Mammary epithelial cell (primary cell): Measurements from ENCODE around the gene HMG20B.

Experiments
- CTCF ChIP-seq, 2 donors: IDR thresholded peaks in 1 of 2; conservative IDR thresholded peaks in 1 of 2; 2 replicates each; pipeline ENCODE4 v1.5.1; 2011 to 2012; ENCODE audit warnings: inconsistent platforms in 2 of 2, low read length in 2 of 2, mild to moderate bottlenecking in 2 of 2, control low read depth in 1 of 2, low read depth in 1 of 2; ENCODE audit not compliant: insufficient read depth in 1 of 2; ENCODE audit errors: extremely low read depth in 1 of 2
- EZH2 ChIP-seq: IDR thresholded peaks from 2 replicates; pipeline ENCODE4 v1.6.1; 2012; ENCODE audit warnings: low read length, inconsistent platforms, borderline replicate concordance

- TF ChIP-seq CTCF (conservative IDR thresholded peaks at IDR 0.05 in 1 of 2, IDR thresholded peaks at IDR 0.05 in 1 of 2; ENCODE audit: extremely low read depth in 1 of 2, insufficient read depth in 1 of 2, low read depth in 1 of 2, low read length in 2 of 2) (no peak), EZH2 (no peak)
Observed at GRCh38 chr19:3607303-3608078, 34.7 kb downstream of the HMG20B start.
